ENCODE results near the gene MEG3.

MEG3 gene

GRCh38 chr14:100840286-100841065 is 14.6 kb downstream of the MEG3 start:
- no peak overlapping the region for H3K27ac ChIP-seq
- no peak for TF ChIP-seq CTCF (conservative IDR thresholded peaks at IDR 0.05)

- H3K27ac ChIP-seq, result no peak overlapping the region
- TF ChIP-seq CTCF (conservative IDR thresholded peaks at IDR 0.05), result no peak
Measured at GRCh38 chr14:100841066-100841760, 15.3 kb downstream of the MEG3 start.

GRCh38 chr14:100841761-100842403 is 16.0 kb downstream of the MEG3 start:
- H3K27ac ChIP-seq, result no peak overlapping the region
- no peak for TF ChIP-seq CTCF (conservative IDR thresholded peaks at IDR 0.05)

- no peak for TF ChIP-seq CTCF (conservative IDR thresholded peaks at IDR 0.05)
Measured at GRCh38 chr14:100842799-100843198, 16.9 kb downstream of the MEG3 start.

GRCh38 chr14:100844082-100844408 is 18.1 kb downstream of the MEG3 start:
- H3K27ac ChIP-seq, result no peak overlapping the region
- TF ChIP-seq CTCF (conservative IDR thresholded peaks at IDR 0.05), result no peak

More at GRCh38 chr14:100842799-100843198, 16.9 kb downstream of the MEG3 start:
- H3K27ac ChIP-seq, result no peak overlapping the region

GRCh38 chr14:100844421-100844820 is 18.5 kb downstream of the MEG3 start:
- no peak for TF ChIP-seq CTCF (conservative IDR thresholded peaks at IDR 0.05)
- H3K27ac ChIP-seq, result no peak overlapping the region

- no peak overlapping the region for H3K27ac ChIP-seq
- no peak for TF ChIP-seq CTCF (conservative IDR thresholded peaks at IDR 0.05)
Measured at GRCh38 chr14:100844846-100845245, 18.9 kb downstream of the MEG3 start.
